Progenitor cell of endocrine pancreas (in vitro differentiated cells): ENCODE data around the gene SLC29A3. TPM values are rescaled to one million over a fixed set of nuclear protein-coding genes. Genes with fewer than 3 reads are reported as not detected.
"Not testable (repeated sequence)": the region's sequence is repeated elsewhere in the genome, so short reads cannot be mapped to it uniquely, and the experiment has no call there.

ENCODE experiments used
- DNase-seq: peaks from one replicate; pipeline ENCODE4 v3.0.0; 2021; ENCODE audit warnings: low spot score; ENCODE audit not compliant: unreplicated experiment
- H3K27ac Mint-ChIP-seq: 2 replicates; pipeline ENCODE4 v1.8.0; 2021; ENCODE audit warnings: mild to moderate bottlenecking, moderate library complexity, mixed read lengths
- H3K27me3 Mint-ChIP-seq: 2 replicates; pipeline ENCODE4 v1.8.0; 2021; ENCODE audit warnings: mixed read lengths
- H3K36me3 Mint-ChIP-seq: 2 replicates; pipeline ENCODE4 v1.8.0; 2022; ENCODE audit warnings: mixed read lengths; ENCODE audit not compliant: insufficient read depth
- H3K4me1 Mint-ChIP-seq: 2 replicates; pipeline ENCODE4 v1.8.0; 2021; ENCODE audit warnings: low read depth, mixed read lengths
- H3K4me3 Mint-ChIP-seq: 2 replicates; pipeline ENCODE4 v1.8.0; 2021; ENCODE audit warnings: low read depth, mild to moderate bottlenecking, moderate library complexity, mixed read lengths
- H3K9me3 Mint-ChIP-seq: 2 replicates; pipeline ENCODE4 v1.8.0; 2021; ENCODE audit warnings: low read depth, mixed read lengths
- CTCF ChIP-seq: fragments of 200-600 bp; sonication (generic); IDR thresholded peaks from one replicate; pipeline ENCODE4 v1.5.0; 2021; ENCODE audit warnings: antibody characterized with exemption, mild to moderate bottlenecking; ENCODE audit not compliant: unreplicated experiment
- total RNA-seq: library from RNA; stranded (reverse); gene quantifications from 2 replicates; pipeline ENCODE4 v1.2.1, GENCODE V29; 2021

SLC29A3 gene
- total RNA-seq, 1 donor from 2014 or later, result 13.7 TPM

- Mint-ChIP-seq H3K4me1 (peaks cover 2% of the 10 kb centered on the region), H3K4me3 (no peak overlapping the region), H3K27me3 (peaks cover 4% of the 10 kb centered on the region), H3K9me3 (no peaks in the 10 kb centered on the region), H3K36me3 (no peaks in the 10 kb centered on the region), H3K27ac (no peak overlapping the region)
- TF ChIP-seq CTCF, result no peak
- DNase-seq, result no peak
These were observed 46.8 kb upstream of the SLC29A3 start for GRCh38 chr10:71272056-71272771.

- H3K27ac Mint-ChIP-seq, DNase-seq, H3K4me1 Mint-ChIP-seq, H3K27me3 Mint-ChIP-seq, H3K9me3 Mint-ChIP-seq, H3K36me3 Mint-ChIP-seq, H3K4me3 Mint-ChIP-seq: not testable (repeated sequence)
These were observed 46.1 kb upstream of the SLC29A3 start for GRCh38 chr10:71272974-71273373.

- H3K4me1 Mint-ChIP-seq, result peaks cover 2% of the 10 kb centered on the region
- H3K36me3 Mint-ChIP-seq, result no peaks in the 10 kb centered on the region
- no peak for DNase-seq
- no peaks in the 10 kb centered on the region for H3K9me3 Mint-ChIP-seq
- no peak overlapping the region for H3K4me3 Mint-ChIP-seq
- H3K27ac Mint-ChIP-seq, result no peak overlapping the region
- no peak for TF ChIP-seq CTCF
- H3K27me3 Mint-ChIP-seq, result no peaks in the 10 kb centered on the region
These were observed 45.6 kb upstream of the SLC29A3 start for GRCh38 chr10:71273506-71273905.

GRCh38 chr10:71274901-71275796, 43.9 kb upstream of the SLC29A3 start:
- H3K4me1 Mint-ChIP-seq, result peaks cover 2% of the 10 kb centered on the region
- H3K4me3 Mint-ChIP-seq, result no peak overlapping the region
- H3K27ac Mint-ChIP-seq, result no peak overlapping the region
- H3K27me3 Mint-ChIP-seq, result no peaks in the 10 kb centered on the region
- no peak for DNase-seq
- H3K9me3 Mint-ChIP-seq, result no peaks in the 10 kb centered on the region
- no peaks in the 10 kb centered on the region for H3K36me3 Mint-ChIP-seq
- TF ChIP-seq CTCF, result no peak

GRCh38 chr10:71276873-71277272, 42.2 kb upstream of the SLC29A3 start:
- Mint-ChIP-seq H3K27ac (no peak overlapping the region), H3K9me3 (no peaks in the 10 kb centered on the region), H3K27me3 (no peaks in the 10 kb centered on the region), H3K36me3 (no peaks in the 10 kb centered on the region), H3K4me3 (no peak overlapping the region), H3K4me1 (peaks cover 1% of the 10 kb centered on the region)
- TF ChIP-seq CTCF, result no peak
- no peak for DNase-seq
